ENCODE measurements around the gene PDZK1. TPM values are rescaled to one million over a fixed set of nuclear protein-coding genes. Genes with fewer than 3 reads are reported as not detected.

PDZK1 gene
- total RNA-seq, 2 experiments from 2014 or later, result not detected

DNA sequence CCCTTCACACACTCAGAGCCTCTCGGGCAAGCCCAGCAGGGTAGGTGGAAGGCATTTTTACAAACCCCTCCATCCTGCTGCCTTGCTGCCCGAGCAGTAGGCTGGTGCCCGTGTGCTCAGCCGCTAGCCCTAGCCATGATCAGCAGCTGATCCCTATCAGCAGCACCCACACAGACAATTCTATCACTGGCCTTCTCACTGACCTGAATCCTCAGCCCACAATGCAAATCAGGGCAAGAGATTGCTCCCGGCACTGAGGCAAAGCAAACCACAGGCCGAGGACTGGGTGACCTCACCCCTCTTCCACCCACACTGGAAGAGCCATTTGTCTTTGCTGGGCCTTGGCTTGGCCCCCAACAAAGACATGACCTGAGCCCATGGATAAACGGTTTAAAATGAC, 895 bp upstream of the PDZK1 start:
- H3K27me3 Mint-ChIP-seq, result no peaks in the 10 kb centered on the region
- no peaks in the 10 kb centered on the region for H3K36me3 Mint-ChIP-seq (ENCODE audit: low read depth)
- ChIA-PET CTCF (interaction anchor here (1.6 kb wide), 1 partner anchor 13 kb away, joined by 5 read pairs; no protein-coding TSS in a partner anchor), POLR2A (no interaction called here)
- DNase-seq, result no peak
- no peaks in the 10 kb centered on the region for H3K4me1 Mint-ChIP-seq (ENCODE audit: low read depth)
- TF ChIP-seq, protein P1, sequence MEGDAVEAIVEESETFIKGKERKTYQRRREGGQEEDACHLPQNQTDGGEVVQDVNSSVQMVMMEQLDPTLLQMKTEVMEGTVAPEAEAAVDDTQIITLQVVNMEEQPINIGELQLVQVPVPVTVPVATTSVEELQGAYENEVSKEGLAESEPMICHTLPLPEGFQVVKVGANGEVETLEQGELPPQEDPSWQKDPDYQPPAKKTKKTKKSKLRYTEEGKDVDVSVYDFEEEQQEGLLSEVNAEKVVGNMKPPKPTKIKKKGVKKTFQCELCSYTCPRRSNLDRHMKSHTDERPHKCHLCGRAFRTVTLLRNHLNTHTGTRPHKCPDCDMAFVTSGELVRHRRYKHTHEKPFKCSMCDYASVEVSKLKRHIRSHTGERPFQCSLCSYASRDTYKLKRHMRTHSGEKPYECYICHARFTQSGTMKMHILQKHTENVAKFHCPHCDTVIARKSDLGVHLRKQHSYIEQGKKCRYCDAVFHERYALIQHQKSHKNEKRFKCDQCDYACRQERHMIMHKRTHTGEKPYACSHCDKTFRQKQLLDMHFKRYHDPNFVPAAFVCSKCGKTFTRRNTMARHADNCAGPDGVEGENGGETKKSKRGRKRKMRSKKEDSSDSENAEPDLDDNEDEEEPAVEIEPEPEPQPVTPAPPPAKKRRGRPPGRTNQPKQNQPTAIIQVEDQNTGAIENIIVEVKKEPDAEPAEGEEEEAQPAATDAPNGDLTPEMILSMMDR (IDR thresholded peaks at IDR 0.05), result no peak
- H3K4me3 Mint-ChIP-seq, result no peak overlapping the region
- no peak overlapping the region for H3K27ac Mint-ChIP-seq
- H3K9me3 Mint-ChIP-seq, result no peaks in the 10 kb centered on the region
- intact Hi-C loops (cut with micrococcal nuclease), result no loop called here
- no peak for ATAC-seq

DNA sequence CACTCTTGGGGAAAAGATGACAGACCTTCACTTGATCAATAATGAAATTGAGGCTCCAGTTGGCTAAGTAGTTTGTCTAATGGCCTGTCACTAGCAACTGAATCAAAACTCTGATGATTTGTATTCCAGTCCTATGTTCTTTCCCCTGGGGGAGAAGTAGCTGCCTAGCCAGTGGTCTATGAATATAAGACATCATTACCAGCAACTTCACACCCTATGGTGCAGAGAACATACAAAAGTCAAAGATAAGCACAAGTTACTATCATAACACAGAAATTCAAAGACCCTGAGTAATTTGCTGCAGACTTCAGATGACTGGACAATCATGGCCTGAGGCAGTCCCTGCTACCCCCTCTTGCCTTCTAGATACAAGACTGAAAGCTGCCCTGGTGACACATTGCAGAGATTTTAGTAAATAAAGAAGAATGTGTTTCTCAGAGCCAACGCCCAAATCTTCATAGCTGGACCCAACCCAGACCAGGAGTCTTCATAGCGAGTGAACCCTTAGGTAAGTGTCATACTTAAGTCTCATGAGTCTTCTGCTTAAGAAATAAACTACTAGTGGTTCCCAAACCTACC, 993 bp downstream of the PDZK1 start:
- intact Hi-C loops (cut with micrococcal nuclease), result no loop called here
- ChIA-PET CTCF (interaction anchor here (2.6 kb wide), 1 partner anchor 15 kb away, joined by 15 read pairs; no protein-coding TSS in a partner anchor), POLR2A (no interaction called here)
- Mint-ChIP-seq H3K4me3 (no peak overlapping the region), H3K27ac (no peak overlapping the region), H3K27me3 (no peaks in the 10 kb centered on the region), H3K36me3 (ENCODE audit: low read depth) (no peaks in the 10 kb centered on the region), H3K4me1 (ENCODE audit: low read depth) (no peaks in the 10 kb centered on the region), H3K9me3 (no peaks in the 10 kb centered on the region)
- DNase-seq (no peak), ATAC-seq (no peak)
- TF ChIP-seq, protein P1 (IDR thresholded peaks at IDR 0.05), result no peak

DNA sequence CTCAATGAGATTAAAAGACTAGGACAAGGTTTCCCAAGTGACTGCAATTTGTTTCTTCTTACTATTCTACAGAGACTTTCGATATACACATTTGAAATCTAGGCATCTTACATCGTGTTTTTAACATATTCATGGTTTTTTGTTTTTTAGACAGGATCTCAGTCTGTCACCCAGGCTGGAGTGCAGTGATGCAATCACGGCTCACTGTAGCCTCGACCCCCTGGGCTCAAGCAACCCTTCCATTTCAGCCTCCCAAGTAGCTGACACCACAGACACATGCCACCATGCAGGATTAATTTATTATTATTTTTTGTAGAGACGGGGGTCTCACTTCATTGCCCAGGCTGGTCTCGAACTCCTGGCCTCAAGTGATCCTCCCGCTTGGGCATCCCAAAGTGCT, 1.5 kb downstream of the PDZK1 start:
- H3K4me3 Mint-ChIP-seq, result no peak overlapping the region
- H3K4me1 Mint-ChIP-seq (ENCODE audit: low read depth), result no peaks in the 10 kb centered on the region
- intact Hi-C loops (cut with micrococcal nuclease), result no loop called here
- no peaks in the 10 kb centered on the region for H3K27me3 Mint-ChIP-seq
- DNase-seq (no peak), ATAC-seq (no peak)
- no peaks in the 10 kb centered on the region for H3K36me3 Mint-ChIP-seq (ENCODE audit: low read depth)
- TF ChIP-seq, protein P1 (IDR thresholded peaks at IDR 0.05), result no peak
- no peak overlapping the region for H3K27ac Mint-ChIP-seq
- ChIA-PET POLR2A (interaction anchor here (0.8 kb wide), 1 partner anchor 14 kb away, joined by 3 read pairs; the partner anchor contains the start of gene CD160), CTCF (interaction anchor here (1.1 to 2.6 kb wide), 3 partner anchors 15 to 140 kb away, joined by 3 to 15 read pairs (median 3); partner anchors contain the start of gene NUDT17)
- H3K9me3 Mint-ChIP-seq, result no peaks in the 10 kb centered on the region

GRCh38 chr1:145702826-145703225, 4.3 kb downstream of the PDZK1 start:
- H3K4me1 Mint-ChIP-seq (ENCODE audit: low read depth), result no peaks in the 10 kb centered on the region
- H3K27ac Mint-ChIP-seq, result no peak overlapping the region
- ATAC-seq (no peak), DNase-seq (no peak)
- no peaks in the 10 kb centered on the region for H3K36me3 Mint-ChIP-seq (ENCODE audit: low read depth)
- intact Hi-C loops (cut with micrococcal nuclease), result no loop called here
- no peak overlapping the region for H3K4me3 Mint-ChIP-seq
- TF ChIP-seq, protein P1 (IDR thresholded peaks at IDR 0.05), result no peak
- no peaks in the 10 kb centered on the region for H3K9me3 Mint-ChIP-seq
- ChIA-PET CTCF (interaction anchor here (1.1 kb wide), 1 partner anchor 19 kb away, joined by 3 read pairs; no protein-coding TSS in a partner anchor), POLR2A (no interaction called here)
- H3K27me3 Mint-ChIP-seq, result no peaks in the 10 kb centered on the region

GRCh38 chr1:145702052-145702451, 5.1 kb downstream of the PDZK1 start:
- POLR2A ChIA-PET, result no interaction called here
- DNase-seq, result no peak
- ATAC-seq, result no peak
- CTCF ChIA-PET, result no interaction called here
- no peak overlapping the region for H3K27ac Mint-ChIP-seq
- no peaks in the 10 kb centered on the region for H3K4me1 Mint-ChIP-seq (ENCODE audit: low read depth)
- no peaks in the 10 kb centered on the region for H3K9me3 Mint-ChIP-seq
- TF ChIP-seq, protein P1 (IDR thresholded peaks at IDR 0.05), result no peak
- no peaks in the 10 kb centered on the region for H3K27me3 Mint-ChIP-seq
- intact Hi-C loops (cut with micrococcal nuclease), result no loop called here
- no peak overlapping the region for H3K4me3 Mint-ChIP-seq
- H3K36me3 Mint-ChIP-seq (ENCODE audit: low read depth), result no peaks in the 10 kb centered on the region

All from activated CD8-positive, alpha-beta T cell treated with anti-CD3 and anti-CD28 coated beads for 36 hours (primary cell).